AG08396 (cell line): Measurements from ENCODE around the gene G0S2.

Experiments
- DNase-seq: peaks from one replicate; pipeline ENCODE4 v3.0.0; 2012; ENCODE audit warnings: low spot score, mixed read lengths

Gene G0S2

GRCh38 chr1:209720326-209720725 lies 45.1 kb downstream of the G0S2 start:
- peak; percentile 26 for DNase-seq

- DNase-seq: no peak
Measured at GRCh38 chr1:209720826-209721225, 45.6 kb downstream of the G0S2 start.

- no peak for DNase-seq
Measured at GRCh38 chr1:209721323-209721722, 46.1 kb downstream of the G0S2 start.

GRCh38 chr1:209723265-209723664 lies 48.1 kb downstream of the G0S2 start:
- DNase-seq: no peak

DNA sequence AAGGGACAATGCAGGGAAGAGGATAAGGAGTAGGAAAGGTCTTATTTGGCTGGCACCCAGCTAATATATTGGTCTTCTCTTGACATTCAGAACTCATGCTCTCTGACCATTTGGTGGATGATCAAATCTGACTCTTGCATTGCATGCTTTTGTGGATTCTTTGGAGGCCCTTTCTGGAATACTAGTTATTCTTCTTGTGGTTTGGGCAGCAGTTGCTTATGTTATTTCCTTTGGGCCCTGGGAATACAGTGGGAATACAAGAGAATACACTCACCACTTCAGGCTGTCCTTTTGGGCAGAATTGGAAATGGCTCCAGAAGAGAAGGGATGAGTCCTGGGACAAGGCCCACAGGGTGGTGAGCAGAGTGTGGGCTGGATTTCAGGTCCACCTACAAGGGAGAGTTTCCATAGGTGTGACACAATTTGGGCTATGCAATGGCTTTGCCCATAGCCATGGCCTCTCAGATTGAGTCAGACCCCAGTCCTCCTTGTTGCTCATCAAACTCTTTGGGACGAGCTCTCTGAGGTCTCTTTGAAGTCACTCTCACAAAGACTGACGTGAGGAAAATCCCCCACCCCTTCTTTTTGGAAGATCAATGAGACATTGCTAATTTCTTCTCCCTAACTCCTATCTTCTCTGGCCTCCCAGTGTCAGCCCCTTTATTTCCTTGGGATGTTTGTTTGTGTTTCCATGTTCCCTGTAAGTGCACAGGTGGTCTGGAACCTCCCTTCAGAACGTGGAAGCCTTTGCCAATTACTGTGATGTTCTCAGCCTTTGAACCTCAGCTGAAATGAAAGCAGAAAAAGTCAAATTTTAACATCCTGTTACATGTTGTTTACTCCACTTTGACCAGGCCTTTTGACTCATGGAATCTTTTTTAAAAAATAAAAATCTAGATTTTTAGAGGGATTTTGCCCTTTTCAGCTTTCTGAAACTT lies 48.8 kb downstream of the G0S2 start:
- no peak for DNase-seq
